ENCODE measurements around the gene KLHL6. TPM values are rescaled to one million over a fixed set of nuclear protein-coding genes. Genes with fewer than 3 reads are reported as not detected.

Gene KLHL6
- polyA plus RNA-seq, 1 of the 3 experiments (the other 2 are of a cell fraction), result not detected

DNA sequence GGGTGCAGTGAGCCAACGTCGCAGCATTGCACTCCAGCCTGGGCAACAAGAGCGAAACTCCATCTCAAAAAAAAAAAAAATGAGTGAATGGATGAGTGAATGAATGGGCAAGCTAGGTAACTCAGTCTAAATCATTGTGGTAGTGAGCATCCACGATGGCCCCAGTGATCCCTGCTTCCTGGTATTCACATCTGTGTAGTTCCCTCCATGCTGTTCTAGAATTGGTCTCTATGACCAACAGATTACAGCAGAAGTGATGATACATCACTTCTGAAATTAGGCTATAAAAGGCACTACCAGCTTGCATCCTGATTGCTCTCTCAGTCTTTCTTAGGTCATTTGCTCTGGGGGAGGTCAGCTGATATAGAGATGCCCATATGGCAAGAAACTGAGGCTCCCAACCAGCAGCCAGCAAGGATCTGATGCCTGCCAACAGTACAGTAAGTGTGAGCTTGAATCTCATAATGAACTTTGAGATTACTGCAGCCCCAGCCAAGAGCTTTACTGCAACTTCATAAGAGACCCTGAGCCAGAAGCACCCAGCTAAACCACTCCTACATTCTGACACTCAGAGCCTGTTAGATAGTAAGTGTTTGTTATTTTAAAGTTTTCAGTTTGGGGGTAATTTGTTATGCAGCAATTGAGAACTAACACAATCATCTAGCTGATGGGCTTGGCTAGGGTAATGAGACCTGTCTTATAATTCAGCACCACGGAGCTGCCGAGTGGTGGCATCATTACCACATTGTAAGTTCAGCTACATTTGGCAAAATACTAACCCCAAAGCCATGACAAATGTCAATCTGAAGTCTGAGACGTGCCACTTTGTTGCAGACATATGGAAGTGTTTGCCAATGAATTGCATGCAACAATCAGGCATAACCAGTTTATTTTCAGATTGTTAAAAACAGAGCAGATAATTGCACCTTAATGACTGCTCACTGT is 53.0 kb downstream of the KLHL6 start:
- Histone ChIP-seq H3K4me3 (ENCODE audit: low read depth in 2 of 2, low read length in 1 of 2) (no peak overlapping the region), H4K20me1 (ENCODE audit: insufficient read depth) (no peaks in the 10 kb centered on the region), H3F3A (replicated peaks; ENCODE audit: insufficient read depth) (no peaks in the 10 kb centered on the region), H3K4me2 (no peak overlapping the region), H3K9ac (no peak overlapping the region), H3K36me3 (replicated peaks in 1 of 2; ENCODE audit: control insufficient read depth in 1 of 2, insufficient read depth in 2 of 2, low read length in 1 of 2) (no peaks in the 10 kb centered on the region), H3K9me2 (no peaks in the 10 kb centered on the region), H3K9me3 (no peaks in the 10 kb centered on the region), H3K27me3 (ENCODE audit: insufficient read depth) (no peaks in the 10 kb centered on the region; the same call in none of the 2 replicates), H2AFZ (ENCODE audit: low read depth) (no peak overlapping the region), H3K27ac (ENCODE audit: low read depth in 2 of 2, low read length in 1 of 2) (no peak overlapping the region), H3K79me2 (ENCODE audit: insufficient read depth) (no peaks in the 10 kb centered on the region), H3K4me1 (ENCODE audit: control insufficient read depth in 1 of 2, insufficient read depth in 2 of 2, low read depth in 1 of 2, low read length in 1 of 2) (no peaks in the 10 kb centered on the region)
- ChIA-PET CTCF (interaction anchor here (0.6 to 2.2 kb wide), 32 partner anchors 10 to 382 kb away, joined by 3 to 11 read pairs (median 3); partner anchors contain the start of gene PARL), POLR2A (interaction anchor here (0.8 kb wide), 1 partner anchor 134 kb away, joined by 4 read pairs; no protein-coding TSS in a partner anchor)
- DNase-seq, result peak; percentile 44
- TF ChIP-seq IRF3 (IDR thresholded peaks at IDR 0.05; ENCODE audit: low read depth, low read length), result no peak
- TF ChIP-seq TEAD4 (IDR thresholded peaks at IDR 0.05; ENCODE audit: borderline replicate concordance, insufficient read depth), result no peak
- no peak for TF ChIP-seq GABPA (IDR thresholded peaks at IDR 0.05; ENCODE audit: low read depth)
- TF ChIP-seq FOXJ3 (CRISPR knock-in tag; IDR thresholded peaks at IDR 0.05), result no peak
- TF ChIP-seq RCOR1 (IDR thresholded peaks at IDR 0.05; ENCODE audit: low read length), result no peak
- no peak for TF ChIP-seq PBX3 (IDR thresholded peaks at IDR 0.05)
- TF ChIP-seq FOXM1 (IDR thresholded peaks at IDR 0.05; ENCODE audit: low read depth), result no peak
- TF ChIP-seq CHD2 (IDR thresholded peaks at IDR 0.05; ENCODE audit: low read length, partially characterized antibody), result no peak
- peak; percentile 44 for TF ChIP-seq SMC3 (IDR thresholded peaks at IDR 0.05; ENCODE audit: low read depth, low read length)
- TF ChIP-seq TCF12 (IDR thresholded peaks at IDR 0.05), result no peak
- no peak for TF ChIP-seq MEF2A (IDR thresholded peaks at IDR 0.05; ENCODE audit: borderline replicate concordance, low read depth)
- no peak for TF ChIP-seq FOSL2 (IDR thresholded peaks at IDR 0.05; ENCODE audit: borderline replicate concordance, low read depth)
- TF ChIP-seq ELF1 (IDR thresholded peaks at IDR 0.05), result no peak
- no peak for TF ChIP-seq MAX (IDR thresholded peaks at IDR 0.05; ENCODE audit: low read depth)
- TF ChIP-seq RAD21 (IDR thresholded peaks at IDR 0.05; ENCODE audit: low read length), result peak; percentile 75
- peak; percentile 44 for TF ChIP-seq CTCF (IDR thresholded peaks at IDR 0.05)
- 35% methylated on average over 7 of the region's 7 CpGs for WGBS (ENCODE audit: low lambda C conversion rate)

Measured in SK-N-SH (cell line).